Prostate gland (tissue), 2 donors: ENCODE measurements around the gene ADGRG1. TPM values are rescaled to one million over a fixed set of nuclear protein-coding genes. Genes with fewer than 3 reads are reported as not detected.
"Not testable (repeated sequence)": the region's sequence is repeated elsewhere in the genome, so short reads cannot be mapped to it uniquely, and the experiment has no call there.

ENCODE experiments used
- DNase-seq: peaks from one replicate; pipeline ENCODE4 v3.0.0-alpha.2; 2019; ENCODE audit warnings: low spot score
- H3K27ac ChIP-seq, 2 donors: fragments of 200-600 bp; sonication (generic); 2 replicates each; pipeline ENCODE4 v1.5.1; 2017 to 2019
- H3K27me3 ChIP-seq: fragments of 200-600 bp; sonication (generic); replicated peaks from 2 replicates; pipeline ENCODE4 v1.5.1; 2019; ENCODE audit not compliant: insufficient read depth
- H3K36me3 ChIP-seq, 2 donors: fragments of 200-600 bp; sonication (generic); 1 replicate in 1 of 2; 2 replicates in 1 of 2; pipeline versions ENCODE4 v1.5.1 to v1.8.1; 2017 to 2019
- H3K4me1 ChIP-seq: fragments of 200-600 bp; sonication (generic); replicated peaks from 2 replicates; pipeline ENCODE4 v1.5.1; 2019
- H3K4me3 ChIP-seq, 2 donors: fragments of 200-600 bp; sonication (generic); 2 replicates each; pipeline ENCODE4 v1.5.1; 2017 to 2019
- H3K9me3 ChIP-seq: fragments of 200-600 bp; sonication (generic); 2 replicates; pipeline ENCODE4 v1.5.1; 2017
- POLR2A ChIP-seq: fragments of 450-650 bp; IDR thresholded peaks from one replicate; pipeline ENCODE4 v1.6.1; 2016; ENCODE audit warnings: antibody characterized with exemption, mild to moderate bottlenecking
- POLR2AphosphoS5 ChIP-seq: sonication (generic); formaldehyde crosslinking; IDR thresholded peaks from one replicate; pipeline ENCODE4 v1.6.1; 2017; ENCODE audit warnings: antibody characterized with exemption
- WGBS: methylation state at CpG from one replicate; pipeline ENCODE4 v1.1.5; 2018; 5-methylcytosine and 5-hydroxymethylcytosine counted together
- intact Hi-C: fragments of 100-400 bp; cut with DNase I; formaldehyde crosslinking; loops from one replicate; pipeline ENCODE4 v1.14.2; 2022
- total RNA-seq, 2 donors: library from RNA; depleted of rRNA; stranded (reverse); fragments of >200 nt; gene quantifications; one replicate each; pipeline ENCODE4 v1.1.0, GENCODE V29; 2016
- TF ChIP-seq, protein P1 (sequence below), 4 experiments: fragments of 200-600 bp in 2 of 4; fragments of 450-650 bp in 2 of 4; sonication (generic) in 2 of 4; IDR thresholded peaks; 1 replicate in 3 of 4; 2 replicates in 1 of 4; pipeline ENCODE4 v1.5.1; 2016 to 2019; ENCODE audit warnings: antibody characterized with exemption in 4 of 4, mild to moderate bottlenecking in 2 of 4, moderate library complexity in 2 of 4

ADGRG1 gene
- total RNA-seq, 2 donors from 2014 or later: 78.5 to 347 TPM

- DNase-seq: no peak
- H3K4me3 ChIP-seq: no peak overlapping the region
- H3K27ac ChIP-seq: no peak overlapping the region
- H3K4me1 ChIP-seq: no peaks in the 10 kb centered on the region
- no peak for TF ChIP-seq POLR2AphosphoS5
- TF ChIP-seq, protein P1, sequence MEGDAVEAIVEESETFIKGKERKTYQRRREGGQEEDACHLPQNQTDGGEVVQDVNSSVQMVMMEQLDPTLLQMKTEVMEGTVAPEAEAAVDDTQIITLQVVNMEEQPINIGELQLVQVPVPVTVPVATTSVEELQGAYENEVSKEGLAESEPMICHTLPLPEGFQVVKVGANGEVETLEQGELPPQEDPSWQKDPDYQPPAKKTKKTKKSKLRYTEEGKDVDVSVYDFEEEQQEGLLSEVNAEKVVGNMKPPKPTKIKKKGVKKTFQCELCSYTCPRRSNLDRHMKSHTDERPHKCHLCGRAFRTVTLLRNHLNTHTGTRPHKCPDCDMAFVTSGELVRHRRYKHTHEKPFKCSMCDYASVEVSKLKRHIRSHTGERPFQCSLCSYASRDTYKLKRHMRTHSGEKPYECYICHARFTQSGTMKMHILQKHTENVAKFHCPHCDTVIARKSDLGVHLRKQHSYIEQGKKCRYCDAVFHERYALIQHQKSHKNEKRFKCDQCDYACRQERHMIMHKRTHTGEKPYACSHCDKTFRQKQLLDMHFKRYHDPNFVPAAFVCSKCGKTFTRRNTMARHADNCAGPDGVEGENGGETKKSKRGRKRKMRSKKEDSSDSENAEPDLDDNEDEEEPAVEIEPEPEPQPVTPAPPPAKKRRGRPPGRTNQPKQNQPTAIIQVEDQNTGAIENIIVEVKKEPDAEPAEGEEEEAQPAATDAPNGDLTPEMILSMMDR (IDR thresholded peaks at IDR 0.05): no peak
- no peak for TF ChIP-seq POLR2A
- intact Hi-C loops: loop anchor here (5.0 kb wide), 1 partner anchor 53 kb away; no protein-coding TSS in a partner anchor
- no peaks in the 10 kb centered on the region for H3K27me3 ChIP-seq
- no peaks in the 10 kb centered on the region for H3K9me3 ChIP-seq
- H3K36me3 ChIP-seq: no peaks in the 10 kb centered on the region
- WGBS: 100% methylated on average over 1 of the region's 1 CpG
Measured at GRCh38 chr16:57593990-57594389, 34.4 kb upstream of the ADGRG1 start.

GRCh38 chr16:57594531-57595031 lies 33.8 kb upstream of the ADGRG1 start:
- no peak for TF ChIP-seq POLR2A
- TF ChIP-seq, protein P1 (IDR thresholded peaks at IDR 0.05): no peak
- DNase-seq: no peak
- H3K27me3 ChIP-seq: no peaks in the 10 kb centered on the region
- H3K36me3 ChIP-seq: no peaks in the 10 kb centered on the region
- no peak overlapping the region for H3K27ac ChIP-seq
- H3K4me1 ChIP-seq: no peaks in the 10 kb centered on the region
- H3K4me3 ChIP-seq: no peak overlapping the region
- no peaks in the 10 kb centered on the region for H3K9me3 ChIP-seq
- intact Hi-C loops: loop anchor here (5.0 kb wide), 1 partner anchor 53 kb away; no protein-coding TSS in a partner anchor
- 73% methylated on average over 4 of the region's 4 CpGs for WGBS

DNA sequence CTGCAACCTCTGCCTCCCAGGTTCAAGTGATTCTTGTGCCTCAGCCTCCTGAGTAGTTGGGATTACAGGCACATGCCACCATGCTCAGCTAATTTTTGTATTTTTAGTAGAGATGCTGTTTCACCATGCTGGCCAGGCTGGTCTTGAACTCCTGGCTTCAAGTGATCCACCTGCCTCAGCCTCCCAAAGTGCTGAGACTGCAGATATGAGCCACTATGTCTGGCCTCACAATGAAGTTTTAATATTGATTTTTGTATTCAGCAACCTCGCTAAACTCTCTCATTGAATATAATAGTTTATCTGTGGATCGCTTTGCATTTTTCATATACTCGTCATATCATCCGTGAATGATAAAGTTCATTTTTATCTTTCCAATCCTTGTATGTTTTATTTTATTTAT lies 32.2 kb upstream of the ADGRG1 start:
- DNase-seq, H3K4me1 ChIP-seq, H3K27me3 ChIP-seq, H3K4me3 ChIP-seq, H3K27ac ChIP-seq, H3K36me3 ChIP-seq, intact Hi-C loops, H3K9me3 ChIP-seq: not testable (repeated sequence)
- WGBS: 51% methylated on average over 4 of the region's 4 CpGs

DNA sequence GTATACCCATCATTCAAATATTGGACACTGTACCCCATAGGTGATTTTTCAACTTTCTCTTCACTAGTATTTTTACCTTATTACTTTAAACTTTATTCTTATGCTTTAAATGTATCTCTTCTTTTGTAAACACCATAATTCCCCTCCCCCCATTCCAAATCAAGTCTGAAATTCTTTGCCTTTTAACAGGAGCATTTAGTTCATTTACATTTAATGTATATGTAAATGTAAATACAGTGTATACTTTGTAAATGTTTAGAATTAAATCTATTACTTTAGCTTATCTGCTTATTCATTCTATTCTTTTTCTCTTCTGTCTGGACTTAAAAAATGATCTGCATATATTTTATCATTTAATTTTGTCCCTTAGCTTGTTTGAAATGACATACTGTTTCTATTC lies 30.0 kb upstream of the ADGRG1 start:
- no peaks in the 10 kb centered on the region for H3K27me3 ChIP-seq
- no peak for DNase-seq
- no peak for TF ChIP-seq POLR2AphosphoS5
- TF ChIP-seq, protein P1 (IDR thresholded peaks at IDR 0.05): no peak
- no peak for TF ChIP-seq POLR2A

GRCh38 chr16:57600048-57600835 lies 28.2 kb upstream of the ADGRG1 start:
- no peaks in the 10 kb centered on the region for H3K27me3 ChIP-seq

More for the DNA sequence above, 30.0 kb upstream of the ADGRG1 start:
- intact Hi-C loops: no loop called here
- Histone ChIP-seq H3K9me3 (no peaks in the 10 kb centered on the region), H3K4me1 (no peaks in the 10 kb centered on the region), H3K36me3 (no peaks in the 10 kb centered on the region), H3K4me3 (no peak overlapping the region), H3K27ac (no peak overlapping the region)

More at GRCh38 chr16:57600048-57600835, 28.2 kb upstream of the ADGRG1 start:
- Histone ChIP-seq H3K36me3 (no peaks in the 10 kb centered on the region), H3K4me1 (no peaks in the 10 kb centered on the region), H3K9me3 (no peaks in the 10 kb centered on the region), H3K4me3 (no peak overlapping the region), H3K27ac (no peak overlapping the region)
- peak; percentile 53 for DNase-seq
- TF ChIP-seq, protein P1 (IDR thresholded peaks at IDR 0.05): peak; percentile 32 to 93 (median 83)
- TF ChIP-seq POLR2A: no peak
- peak; percentile 21 for TF ChIP-seq POLR2AphosphoS5
- WGBS: 21% methylated on average over 12 of the region's 12 CpGs
- intact Hi-C loops: no loop called here
